ENCODE measurements around the gene CCNY.
A peak's percentile ranks its signal among the peaks of the same experiment; 100 is the strongest.

Gene CCNY

GRCh38 chr10:35300063-35300699 lies 36.1 kb upstream of the CCNY start:
- no peaks in the 10 kb centered on the region for H3K27me3 ChIP-seq (ENCODE audit: control insufficient read depth in 3 of 3, insufficient read depth in 3 of 3, low read depth in 1 of 3, low read length in 3 of 3)
- H3K9me3 ChIP-seq (replicated peaks in 1 of 2; ENCODE audit: control insufficient read depth in 2 of 2, insufficient read depth in 1 of 2, low read depth in 1 of 2, low read length in 2 of 2): peaks cover 0 to 6% of the 10 kb centered on the region in 2 donors
- H3K18ac ChIP-seq (ENCODE audit: low read length): no peak overlapping the region
- no peak overlapping the region for H4K8ac ChIP-seq (ENCODE audit: low read depth, low read length)
- no peak overlapping the region for H3K14ac ChIP-seq (ENCODE audit: low read length)
- peak overlapping the region; percentile 71 for H3K23ac ChIP-seq (ENCODE audit: low read depth, low read length, poor library complexity)
- no peak for DNase-seq (ENCODE audit: low spot score)
- H3K36me3 ChIP-seq (replicated peaks in 1 of 2; ENCODE audit: control insufficient read depth in 2 of 2, insufficient read depth in 2 of 2, low read length in 2 of 2): no peaks in the 10 kb centered on the region
- H2BK5ac ChIP-seq (ENCODE audit: low read length): no peak overlapping the region
- H2AFZ ChIP-seq (ENCODE audit: low read length): no peak overlapping the region
- H3K4me3 ChIP-seq (ENCODE audit: low read length in 2 of 2): no peak overlapping the region
- no CpG with 5 or more reads among the region's 11 CpGs for WGBS, 2 donors (ENCODE audit: extremely low coverage in 2 of 2, insufficient read length in 2 of 2, insufficient replicate concordance in 1 of 2)
- no peak overlapping the region for H2AK5ac ChIP-seq (ENCODE audit: low read depth, low read length)
- no peaks in the 10 kb centered on the region for H3K4me1 ChIP-seq (ENCODE audit: control insufficient read depth in 2 of 2, insufficient read depth in 1 of 2, low read depth in 1 of 2, low read length in 2 of 2)
- H2BK15ac ChIP-seq (ENCODE audit: low read length): no peak overlapping the region
- H3K4me2 ChIP-seq (ENCODE audit: insufficient read depth, low read length, poor library complexity, severe bottlenecking): no peak overlapping the region
- no peaks in the 10 kb centered on the region for H3K79me1 ChIP-seq (ENCODE audit: low read depth, low read length)
- no peak overlapping the region for H2BK120ac ChIP-seq (ENCODE audit: low read depth, low read length)
- no peak overlapping the region for H2BK12ac ChIP-seq (ENCODE audit: low read length)
- no peak overlapping the region for H3K9ac ChIP-seq (ENCODE audit: low read depth, low read length, poor library complexity)
- H3K27ac ChIP-seq (replicated peaks; ENCODE audit: low read length): no peak overlapping the region
- no peak overlapping the region for H3K4ac ChIP-seq (ENCODE audit: low read length)
- H4K91ac ChIP-seq (ENCODE audit: low read depth, low read length, poor library complexity): no peak overlapping the region

- Histone ChIP-seq H3K4me1 (ENCODE audit: control insufficient read depth in 2 of 2, insufficient read depth in 1 of 2, low read depth in 1 of 2, low read length in 2 of 2) (peaks cover 7 to 9% of the 10 kb centered on the region in 2 donors), H3K79me1 (ENCODE audit: low read depth, low read length) (no peaks in the 10 kb centered on the region), H3K27ac (replicated peaks; ENCODE audit: low read length) (no peak overlapping the region), H3K23ac (ENCODE audit: low read depth, low read length, poor library complexity) (no peak overlapping the region), H2AK5ac (ENCODE audit: low read depth, low read length) (no peak overlapping the region), H3K4me2 (ENCODE audit: insufficient read depth, low read length, poor library complexity, severe bottlenecking) (no peak overlapping the region), H2AFZ (ENCODE audit: low read length) (no peak overlapping the region), H4K91ac (ENCODE audit: low read depth, low read length, poor library complexity) (no peak overlapping the region), H3K4me3 (ENCODE audit: low read length in 2 of 2) (no peak overlapping the region), H2BK12ac (ENCODE audit: low read length) (no peak overlapping the region), H3K4ac (ENCODE audit: low read length) (no peak overlapping the region), H3K18ac (ENCODE audit: low read length) (no peak overlapping the region), H3K14ac (ENCODE audit: low read length) (no peak overlapping the region), H3K27me3 (ENCODE audit: control insufficient read depth in 3 of 3, insufficient read depth in 3 of 3, low read depth in 1 of 3, low read length in 3 of 3) (peaks cover 0 to 5% (median 0%) of the 10 kb centered on the region in 3 experiments), H3K9ac (ENCODE audit: low read depth, low read length, poor library complexity) (no peak overlapping the region), H3K9me3 (replicated peaks in 1 of 2; ENCODE audit: control insufficient read depth in 2 of 2, insufficient read depth in 1 of 2, low read depth in 1 of 2, low read length in 2 of 2) (no peaks in the 10 kb centered on the region), H2BK120ac (ENCODE audit: low read depth, low read length) (no peak overlapping the region), H2BK15ac (ENCODE audit: low read length) (no peak overlapping the region), H2BK5ac (ENCODE audit: low read length) (no peak overlapping the region), H3K36me3 (replicated peaks in 1 of 2; ENCODE audit: control insufficient read depth in 2 of 2, insufficient read depth in 2 of 2, low read length in 2 of 2) (no peaks in the 10 kb centered on the region), H4K8ac (ENCODE audit: low read depth, low read length) (no peak overlapping the region)
- WGBS, 2 donors (ENCODE audit: extremely low coverage in 2 of 2, insufficient read length in 2 of 2, insufficient replicate concordance in 1 of 2): no CpG with 5 or more reads among the region's 2 CpGs
- DNase-seq (ENCODE audit: low spot score): no peak
Measured at GRCh38 chr10:35304649-35305048, 31.7 kb upstream of the CCNY start.

- H2AFZ ChIP-seq (ENCODE audit: low read length): no peak overlapping the region
- no peak overlapping the region for H4K8ac ChIP-seq (ENCODE audit: low read depth, low read length)
- H3K27me3 ChIP-seq (ENCODE audit: control insufficient read depth in 3 of 3, insufficient read depth in 3 of 3, low read depth in 1 of 3, low read length in 3 of 3): peaks cover 0 to 5% (median 0%) of the 10 kb centered on the region in 3 experiments
- H2BK5ac ChIP-seq (ENCODE audit: low read length): no peak overlapping the region
- H3K18ac ChIP-seq (ENCODE audit: low read length): peak overlapping the region; percentile 15
- no peak overlapping the region for H3K14ac ChIP-seq (ENCODE audit: low read length)
- no peak for DNase-seq (ENCODE audit: low spot score)
- H4K91ac ChIP-seq (ENCODE audit: low read depth, low read length, poor library complexity): no peak overlapping the region
- H2BK120ac ChIP-seq (ENCODE audit: low read depth, low read length): no peak overlapping the region
- no peaks in the 10 kb centered on the region for H3K79me1 ChIP-seq (ENCODE audit: low read depth, low read length)
- H3K4me3 ChIP-seq (ENCODE audit: low read length in 2 of 2): no peak overlapping the region
- no peak overlapping the region for H3K9ac ChIP-seq (ENCODE audit: low read depth, low read length, poor library complexity)
- peak overlapping the region; percentile 14 for H2AK5ac ChIP-seq (ENCODE audit: low read depth, low read length)
- H3K4me2 ChIP-seq (ENCODE audit: insufficient read depth, low read length, poor library complexity, severe bottlenecking): no peak overlapping the region
- no peak overlapping the region for H3K27ac ChIP-seq (replicated peaks; ENCODE audit: low read length)
- H3K36me3 ChIP-seq (replicated peaks in 1 of 2; ENCODE audit: control insufficient read depth in 2 of 2, insufficient read depth in 2 of 2, low read length in 2 of 2): no peaks in the 10 kb centered on the region
- no peaks in the 10 kb centered on the region for H3K9me3 ChIP-seq (replicated peaks in 1 of 2; ENCODE audit: control insufficient read depth in 2 of 2, insufficient read depth in 1 of 2, low read depth in 1 of 2, low read length in 2 of 2)
- H3K4me1 ChIP-seq (ENCODE audit: control insufficient read depth in 2 of 2, insufficient read depth in 1 of 2, low read depth in 1 of 2, low read length in 2 of 2): peaks cover 7 to 9% of the 10 kb centered on the region in 2 donors
- no peak overlapping the region for H2BK15ac ChIP-seq (ENCODE audit: low read length)
- no CpG with 5 or more reads among the region's 9 CpGs for WGBS, 2 donors (ENCODE audit: extremely low coverage in 2 of 2, insufficient read length in 2 of 2, insufficient replicate concordance in 1 of 2)
- H2BK12ac ChIP-seq (ENCODE audit: low read length): no peak overlapping the region
- no peak overlapping the region for H3K4ac ChIP-seq (ENCODE audit: low read length)
- no peak overlapping the region for H3K23ac ChIP-seq (ENCODE audit: low read depth, low read length, poor library complexity)
Measured at GRCh38 chr10:35306852-35307251, 29.5 kb upstream of the CCNY start.

GRCh38 chr10:35307297-35307696 lies 29.0 kb upstream of the CCNY start:
- no CpG with 5 or more reads among the region's 10 CpGs for WGBS, 2 donors (ENCODE audit: extremely low coverage in 2 of 2, insufficient read length in 2 of 2, insufficient replicate concordance in 1 of 2)
- no peak overlapping the region for H3K27ac ChIP-seq (replicated peaks; ENCODE audit: low read length)
- H3K4me2 ChIP-seq (ENCODE audit: insufficient read depth, low read length, poor library complexity, severe bottlenecking): no peak overlapping the region
- H2AK5ac ChIP-seq (ENCODE audit: low read depth, low read length): no peak overlapping the region
- H4K91ac ChIP-seq (ENCODE audit: low read depth, low read length, poor library complexity): no peak overlapping the region
- H3K4me1 ChIP-seq (ENCODE audit: control insufficient read depth in 2 of 2, insufficient read depth in 1 of 2, low read depth in 1 of 2, low read length in 2 of 2): peaks cover 7 to 9% of the 10 kb centered on the region in 2 donors
- H2BK12ac ChIP-seq (ENCODE audit: low read length): no peak overlapping the region
- H3K23ac ChIP-seq (ENCODE audit: low read depth, low read length, poor library complexity): no peak overlapping the region
- H3K18ac ChIP-seq (ENCODE audit: low read length): no peak overlapping the region
- peaks cover 0 to 5% (median 0%) of the 10 kb centered on the region in 3 experiments for H3K27me3 ChIP-seq (ENCODE audit: control insufficient read depth in 3 of 3, insufficient read depth in 3 of 3, low read depth in 1 of 3, low read length in 3 of 3)
- no peak overlapping the region for H3K4me3 ChIP-seq (ENCODE audit: low read length in 2 of 2)
- no peak overlapping the region for H3K4ac ChIP-seq (ENCODE audit: low read length)
- no peaks in the 10 kb centered on the region for H3K9me3 ChIP-seq (replicated peaks in 1 of 2; ENCODE audit: control insufficient read depth in 2 of 2, insufficient read depth in 1 of 2, low read depth in 1 of 2, low read length in 2 of 2)
- H3K36me3 ChIP-seq (replicated peaks in 1 of 2; ENCODE audit: control insufficient read depth in 2 of 2, insufficient read depth in 2 of 2, low read length in 2 of 2): no peaks in the 10 kb centered on the region
- H2BK5ac ChIP-seq (ENCODE audit: low read length): no peak overlapping the region
- no peak overlapping the region for H2BK120ac ChIP-seq (ENCODE audit: low read depth, low read length)
- H3K9ac ChIP-seq (ENCODE audit: low read depth, low read length, poor library complexity): no peak overlapping the region
- no peak for DNase-seq (ENCODE audit: low spot score)
- no peak overlapping the region for H3K14ac ChIP-seq (ENCODE audit: low read length)
- H3K79me1 ChIP-seq (ENCODE audit: low read depth, low read length): no peaks in the 10 kb centered on the region
- no peak overlapping the region for H2BK15ac ChIP-seq (ENCODE audit: low read length)
- H4K8ac ChIP-seq (ENCODE audit: low read depth, low read length): no peak overlapping the region
- H2AFZ ChIP-seq (ENCODE audit: low read length): no peak overlapping the region
